HG02981 (cell line): ENCODE measurements around the gene KCNH8.
A peak's percentile ranks its signal among the peaks of the same experiment; 100 is the strongest.

Experiments
- ATAC-seq: cut with Tn5 transposase; IDR thresholded peaks from one replicate; pipeline ENCODE4 v1.9.1; 2021; ENCODE audit warnings: mild to moderate bottlenecking, moderate library complexity; ENCODE audit not compliant: unreplicated experiment

Gene KCNH8

DNA sequence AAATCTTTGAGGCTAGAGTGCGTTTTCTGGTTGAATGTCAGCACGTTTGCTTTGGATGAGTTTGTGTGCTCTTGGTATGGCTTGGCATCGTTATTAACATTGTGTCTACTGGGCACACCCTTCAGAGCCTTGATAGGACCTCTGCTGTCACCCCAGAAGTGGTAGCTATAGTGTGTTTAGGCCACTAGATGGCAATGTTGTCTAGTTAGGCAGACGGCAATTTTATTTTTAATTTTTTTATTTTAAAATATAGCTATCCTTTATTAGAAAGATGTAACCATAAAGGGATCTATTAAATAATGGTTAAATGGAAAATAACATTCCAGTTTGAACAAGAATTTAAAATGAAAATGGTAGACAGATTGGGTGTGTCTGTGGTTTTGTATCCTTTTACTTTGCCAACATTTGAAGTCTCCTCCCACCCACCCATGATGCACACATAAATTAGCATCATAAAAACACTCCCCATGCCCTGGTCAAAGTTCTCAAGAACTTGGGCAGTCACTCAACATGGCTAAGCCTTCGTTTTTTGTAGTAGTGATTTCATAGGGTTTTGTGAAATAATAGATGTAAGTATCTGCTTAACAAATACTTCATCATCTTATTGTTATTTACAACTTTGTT is 200.7 kb downstream of the KCNH8 start:
- ATAC-seq: peak; percentile 87

GRCh38 chr3:19357947-19358346 is 209.6 kb downstream of the KCNH8 start:
- no peak for ATAC-seq

- no peak for ATAC-seq
Measured at GRCh38 chr3:19363071-19363470, 214.8 kb downstream of the KCNH8 start.

GRCh38 chr3:19364148-19364547 is 215.8 kb downstream of the KCNH8 start:
- ATAC-seq: no peak

- no peak for ATAC-seq
Measured at GRCh38 chr3:19365471-19365870, 217.2 kb downstream of the KCNH8 start.

GRCh38 chr3:19384868-19385267 is 236.6 kb downstream of the KCNH8 start:
- no peak for ATAC-seq

DNA sequence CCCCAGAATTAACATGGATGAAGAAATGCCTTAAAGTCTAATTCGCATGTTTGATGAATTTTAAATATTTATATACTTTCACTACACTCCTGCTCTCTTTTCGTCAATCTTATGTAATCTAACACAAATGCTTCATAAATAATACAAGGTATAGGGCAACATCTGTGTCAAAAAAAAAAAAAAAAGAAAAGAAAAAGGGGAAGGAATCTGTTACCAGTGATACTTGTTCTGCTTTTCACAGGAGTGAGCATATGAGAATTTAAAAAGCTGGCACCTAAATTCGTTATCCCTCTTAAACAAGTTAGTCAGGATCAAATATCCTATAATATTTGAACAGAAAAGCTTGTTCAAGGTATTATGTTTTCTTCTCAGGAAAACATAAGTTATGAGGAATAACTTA is 243.8 kb downstream of the KCNH8 start:
- ATAC-seq: no peak

DNA sequence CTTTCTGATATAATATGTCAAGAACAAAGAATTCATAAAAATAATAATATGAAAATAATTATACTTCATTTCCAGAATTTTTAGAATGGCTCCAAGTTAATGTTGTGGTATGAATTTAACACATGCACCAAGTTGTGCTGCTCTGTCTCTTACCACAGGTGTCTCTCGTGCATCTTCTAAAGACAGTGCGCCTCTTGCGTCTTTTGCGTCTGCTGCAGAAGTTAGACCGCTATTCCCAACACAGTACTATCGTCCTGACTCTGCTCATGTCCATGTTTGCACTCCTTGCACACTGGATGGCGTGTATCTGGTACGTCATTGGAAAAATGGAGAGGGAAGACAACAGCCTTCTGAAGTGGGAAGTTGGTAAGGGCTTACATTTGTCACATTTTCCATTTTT is 246.6 kb downstream of the KCNH8 start:
- ATAC-seq: no peak

- no peak for ATAC-seq
Measured at GRCh38 chr3:19396726-19397125, 248.4 kb downstream of the KCNH8 start.

DNA sequence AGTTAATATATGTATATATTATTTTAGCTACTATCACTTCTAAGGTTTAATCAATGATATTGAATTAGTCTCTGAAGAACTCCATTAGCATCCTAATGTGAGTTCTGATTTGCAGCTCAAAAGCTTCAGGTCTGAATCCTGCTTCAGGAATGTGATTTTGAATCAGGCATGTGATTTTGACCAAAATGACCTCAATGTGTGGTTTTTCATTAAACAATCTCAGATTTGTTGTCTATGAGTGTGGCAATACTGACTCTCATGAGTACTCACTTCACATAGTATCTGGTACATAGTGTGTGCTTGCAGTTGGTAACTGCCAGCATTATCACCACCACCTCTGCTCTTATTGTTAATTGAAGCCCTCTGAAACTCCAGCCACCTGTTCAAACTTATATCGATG is 251.0 kb downstream of the KCNH8 start:
- ATAC-seq: no peak

GRCh38 chr3:19399836-19400235 is 251.5 kb downstream of the KCNH8 start:
- no peak for ATAC-seq

- ATAC-seq: no peak
Measured at GRCh38 chr3:19420159-19420558, 271.8 kb downstream of the KCNH8 start.

GRCh38 chr3:19425825-19426224 is 277.5 kb downstream of the KCNH8 start:
- no peak for ATAC-seq

GRCh38 chr3:19427422-19428149 is 279.3 kb downstream of the KCNH8 start:
- no peak for ATAC-seq

GRCh38 chr3:19428729-19429128 is 280.4 kb downstream of the KCNH8 start:
- no peak for ATAC-seq

- ATAC-seq: no peak
Measured at GRCh38 chr3:19432669-19433068, 284.4 kb downstream of the KCNH8 start.

GRCh38 chr3:19436746-19437145 is 288.4 kb downstream of the KCNH8 start:
- no peak for ATAC-seq

GRCh38 chr3:19439944-19440343 is 291.6 kb downstream of the KCNH8 start:
- no peak for ATAC-seq

- no peak for ATAC-seq
Measured at GRCh38 chr3:19446138-19446537, 297.8 kb downstream of the KCNH8 start.

- no peak for ATAC-seq
Measured at GRCh38 chr3:19446687-19447086, 298.4 kb downstream of the KCNH8 start.

DNA sequence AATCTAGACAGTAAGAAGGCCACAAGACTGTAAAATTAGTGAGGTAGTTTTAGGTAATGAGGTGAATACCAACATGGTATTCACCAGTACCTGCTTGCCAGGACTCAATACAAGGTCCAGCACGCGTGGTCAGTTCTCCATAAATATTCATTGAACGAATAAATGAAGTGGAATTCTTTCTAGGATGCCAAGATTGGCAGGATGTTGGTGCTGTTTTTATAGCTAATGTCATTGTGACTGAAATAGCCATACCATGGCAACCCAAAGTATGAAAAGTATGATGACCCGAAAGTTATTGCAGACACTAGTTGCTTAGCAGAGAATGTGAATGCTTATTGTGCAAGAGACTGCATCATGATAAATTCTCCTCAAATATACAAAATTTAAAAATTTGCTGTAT is 307.2 kb downstream of the KCNH8 start:
- no peak for ATAC-seq

DNA sequence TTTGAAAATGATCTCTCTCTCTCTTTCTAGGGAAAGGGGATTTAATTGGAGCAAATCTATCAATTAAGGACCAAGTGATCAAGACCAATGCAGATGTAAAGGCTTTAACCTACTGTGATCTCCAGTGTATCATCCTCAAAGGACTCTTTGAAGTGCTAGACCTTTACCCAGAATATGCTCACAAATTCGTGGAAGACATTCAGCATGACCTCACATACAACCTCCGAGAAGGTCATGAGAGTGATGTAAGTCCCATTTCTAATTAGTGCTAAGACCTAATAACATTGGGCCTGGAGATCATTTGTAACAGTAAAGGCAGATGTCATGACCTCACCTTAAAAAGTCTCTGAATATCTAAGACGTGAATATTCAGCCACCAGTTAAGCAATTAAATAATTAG is 308.4 kb downstream of the KCNH8 start:
- ATAC-seq: no peak

DNA sequence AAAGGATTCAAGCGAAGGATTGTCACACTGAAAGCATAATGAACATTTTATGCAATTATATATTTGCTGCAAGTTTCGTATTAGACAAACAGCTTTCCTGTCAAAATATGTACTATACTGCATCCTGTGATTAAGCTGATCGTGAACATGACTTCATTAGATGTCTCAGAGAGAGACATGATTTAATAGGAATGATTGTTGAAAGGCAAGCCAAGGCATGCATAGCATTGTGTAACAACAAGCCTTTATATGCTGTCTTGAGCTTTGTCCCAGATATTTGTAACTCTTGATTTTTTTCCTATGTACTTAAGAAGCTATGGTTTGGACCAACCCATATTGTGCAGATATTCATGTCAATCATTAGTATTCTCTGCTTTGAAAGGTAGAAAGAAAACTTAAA is 309.1 kb downstream of the KCNH8 start:
- ATAC-seq: no peak
